CD14-positive monocyte (primary cell): ENCODE results near the gene BCL2L2. TPM values are rescaled to one million over a fixed set of nuclear protein-coding genes. Genes with fewer than 3 reads are reported as not detected.

Experiments used
- DNase-seq, 3 donors: peaks; one replicate each; pipeline ENCODE4 v3.0.0-alpha.2; 2011 to 2022
- H2AFZ ChIP-seq: 2 replicates; pipeline ENCODE4 v1.6.0; 2012; ENCODE audit warnings: mild to moderate bottlenecking, low read depth, low read length, inconsistent platforms; ENCODE audit not compliant: insufficient read depth, poor library complexity, severe bottlenecking
- H3K27ac ChIP-seq, 2 donors: 1 replicate in 1 of 2; 2 replicates in 1 of 2; pipeline ENCODE4 v1.5.1; 2012 to 2013; ENCODE audit warnings: low read length in 2 of 2, control low read depth in 1 of 2, inconsistent platforms in 1 of 2, low read depth in 1 of 2, mild to moderate bottlenecking in 1 of 2
- H3K27me3 ChIP-seq, 2 donors: one replicate each; pipeline versions ENCODE4 v1.6.0 to v1.6.1; 2011 to 2013; ENCODE audit warnings: low read length in 2 of 2; ENCODE audit not compliant: control insufficient read depth in 2 of 2, insufficient read depth in 2 of 2
- H3K36me3 ChIP-seq, 2 donors: replicated peaks in 1 of 2; 1 replicate in 1 of 2; 2 replicates in 1 of 2; pipeline versions ENCODE4 v1.5.1 to v1.6.1; 2012 to 2013; ENCODE audit warnings: low read length in 2 of 2, control low read depth in 1 of 2, inconsistent platforms in 1 of 2, mild to moderate bottlenecking in 1 of 2; ENCODE audit not compliant: insufficient read depth in 2 of 2, control insufficient read depth in 1 of 2
- H3K4me1 ChIP-seq, 2 donors: 1 replicate in 1 of 2; 2 replicates in 1 of 2; pipeline versions ENCODE4 v1.5.1 to v1.6.1; 2012 to 2013; ENCODE audit warnings: low read length in 2 of 2, control low read depth in 1 of 2, inconsistent platforms in 1 of 2, mild to moderate bottlenecking in 1 of 2, moderate library complexity in 1 of 2; ENCODE audit not compliant: insufficient read depth in 2 of 2, control insufficient read depth in 1 of 2
- H3K4me2 ChIP-seq: replicated peaks from 2 replicates; pipeline ENCODE3; 2012; ENCODE audit warnings: low read length, moderate library complexity, mild to moderate bottlenecking; ENCODE audit not compliant: poor library complexity, severe bottlenecking; ENCODE audit errors: extremely low read depth
- H3K4me3 ChIP-seq, 3 experiments: fragments of 200-600 bp in 1 of 3; sonication (generic) in 1 of 3; replicated peaks in 1 of 3; 1 replicate in 2 of 3; 2 replicates in 1 of 3; pipeline ENCODE4 v1.5.1; 2011 to 2013; ENCODE audit warnings: low read length in 3 of 3, mild to moderate bottlenecking in 3 of 3, control low read depth in 2 of 3, low read depth in 2 of 3, inconsistent platforms in 1 of 3, moderate library complexity in 1 of 3
- H3K79me2 ChIP-seq: 2 replicates; pipeline ENCODE4 v1.6.0; 2012; ENCODE audit warnings: mild to moderate bottlenecking, control low read depth, inconsistent platforms, low read length, moderate library complexity; ENCODE audit not compliant: insufficient read depth
- H3K9ac ChIP-seq: 2 replicates; pipeline ENCODE4 v1.6.0; 2017; ENCODE audit warnings: low read length, mild to moderate bottlenecking; ENCODE audit not compliant: insufficient read depth, poor library complexity, severe bottlenecking
- H3K9me3 ChIP-seq, 2 donors: replicated peaks in 1 of 2; 1 replicate in 1 of 2; 2 replicates in 1 of 2; pipeline versions ENCODE4 v1.5.1 to v1.6.1; 2012 to 2013; ENCODE audit warnings: low read length in 2 of 2, control low read depth in 1 of 2; ENCODE audit not compliant: control insufficient read depth in 1 of 2, insufficient read depth in 1 of 2
- H4K20me1 ChIP-seq: 2 replicates; pipeline ENCODE4 v1.6.0; 2012; ENCODE audit warnings: mild to moderate bottlenecking, low read length, control low read depth, moderate library complexity; ENCODE audit not compliant: insufficient read depth
- H3K27ac Mint-ChIP-seq, 7 donors: one replicate each; pipeline ENCODE4 v1.8.0; 2020; ENCODE audit warnings: mild to moderate bottlenecking in 7 of 7, mixed read lengths in 7 of 7, moderate library complexity in 6 of 7, inconsistent platforms in 2 of 7
- H3K27me3 Mint-ChIP-seq, 3 donors: one replicate each; pipeline ENCODE4 v1.8.0; 2021 to 2022; ENCODE audit warnings: low read depth in 3 of 3, mild to moderate bottlenecking in 3 of 3, mixed read lengths in 3 of 3, moderate library complexity in 3 of 3, inconsistent platforms in 1 of 3
- H3K36me3 Mint-ChIP-seq, 2 donors: one replicate each; pipeline ENCODE4 v1.8.0; 2020; ENCODE audit warnings: mixed read lengths in 2 of 2, inconsistent platforms in 1 of 2, mild to moderate bottlenecking in 1 of 2
- H3K4me1 Mint-ChIP-seq: one replicate; pipeline ENCODE4 v1.8.0; 2020; ENCODE audit warnings: mild to moderate bottlenecking, mixed read lengths
- H3K4me3 Mint-ChIP-seq, 2 donors: one replicate each; pipeline ENCODE4 v1.8.0; 2020; ENCODE audit warnings: mild to moderate bottlenecking in 2 of 2, mixed read lengths in 2 of 2, moderate library complexity in 1 of 2
- H3K9me3 Mint-ChIP-seq, 7 donors: one replicate each; pipeline ENCODE4 v1.8.0; 2020 to 2022; ENCODE audit warnings: mixed read lengths in 7 of 7, mild to moderate bottlenecking in 6 of 7, moderate library complexity in 6 of 7, inconsistent platforms in 2 of 7
- CTCF ChIP-seq: fragments of 200-600 bp; IDR thresholded peaks from one replicate; pipeline ENCODE4 v1.8.0; 2022; ENCODE audit warnings: antibody characterized with exemption, mild to moderate bottlenecking
- WGBS: methylation state at CpG from one replicate; pipeline ENCODE4 v1.1.5; 2013; ENCODE audit warnings: missing lambda C conversion rate; ENCODE audit not compliant: insufficient coverage; 5-methylcytosine and 5-hydroxymethylcytosine counted together
- intact Hi-C, 2 donors: fragments of 100-400 bp; cut with micrococcal nuclease; formaldehyde crosslinking; loops; one replicate each; pipeline versions ENCODE4 v1.15.0 to v1.15.1; 2023
- polyA plus RNA-seq, 3 donors: library from polyadenylated mRNA; depleted of rRNA in 1 of 3; unstranded in 2 of 3; stranded (reverse) in 1 of 3; fragments of 300-500 nt in 2 of 3; fragments of >200 nt in 1 of 3; fragmentation: Illumina TruSeq in 2 of 3; gene quantifications; 1 replicate in 2 of 3; 2 replicates in 1 of 3; pipeline ENCODE4 v1.2.3, GENCODE V29; 2012 to 2021

The BCL2L2 gene
- polyA plus RNA-seq, 3 donors, result 0.90 to 23.7 (median 1.4) TPM

- no peak for DNase-seq
- no peak for TF ChIP-seq CTCF
- H2AFZ ChIP-seq, result no peak overlapping the region
- peaks cover 2 to 12% (median 6%) of the 10 kb centered on the region in 7 donors for H3K9me3 Mint-ChIP-seq
- H3K4me3 Mint-ChIP-seq, result no peak overlapping the region
- no peaks in the 10 kb centered on the region for H4K20me1 ChIP-seq
- no peak overlapping the region for H3K27ac Mint-ChIP-seq
- H3K27me3 Mint-ChIP-seq, result peaks cover 26 to 37% (median 30%) of the 10 kb centered on the region in 3 donors
- intact Hi-C loops, result no loop called here
- H3K4me3 ChIP-seq, result no peak overlapping the region
- H3K4me1 ChIP-seq, result peaks cover 4 to 11% of the 10 kb centered on the region in 2 donors
- H3K4me2 ChIP-seq, result no peak overlapping the region
- H3K4me1 Mint-ChIP-seq, result peaks cover 5% of the 10 kb centered on the region
- H3K27me3 ChIP-seq, result peaks cover 24 to 26% of the 10 kb centered on the region in 2 donors
- no peaks in the 10 kb centered on the region for H3K36me3 ChIP-seq
- H3K9me3 ChIP-seq, result peaks cover 0 to 16% of the 10 kb centered on the region in 2 donors
- H3K27ac ChIP-seq, result no peak overlapping the region
- H3K79me2 ChIP-seq, result no peaks in the 10 kb centered on the region
- no peak overlapping the region for H3K9ac ChIP-seq
- peaks cover 0 to 6% of the 10 kb centered on the region in 2 donors for H3K36me3 Mint-ChIP-seq
- WGBS, result 100% methylated on average over 4 of the region's 19 CpGs
Measured at GRCh38 chr14:23347406-23348296, 41.0 kb downstream of the BCL2L2 start.

GRCh38 chr14:23348297-23348655 is 41.6 kb downstream of the BCL2L2 start:
- peaks cover 2 to 14% (median 6%) of the 10 kb centered on the region in 7 donors for H3K9me3 Mint-ChIP-seq
- H3K36me3 ChIP-seq, result no peaks in the 10 kb centered on the region
- H3K4me3 Mint-ChIP-seq, result no peak overlapping the region
- H2AFZ ChIP-seq, result no peak overlapping the region
- H4K20me1 ChIP-seq, result no peaks in the 10 kb centered on the region
- no peaks in the 10 kb centered on the region for H3K79me2 ChIP-seq
- peaks cover 0 to 9% of the 10 kb centered on the region in 2 donors for H3K36me3 Mint-ChIP-seq
- no peak overlapping the region for H3K27ac ChIP-seq
- H3K4me3 ChIP-seq, result no peak overlapping the region
- peaks cover 33 to 41% (median 36%) of the 10 kb centered on the region in 3 donors for H3K27me3 Mint-ChIP-seq
- no peak for DNase-seq
- peaks cover 4 to 12% of the 10 kb centered on the region in 2 donors for H3K4me1 ChIP-seq
- WGBS, result 77% methylated on average over 2 of the region's 6 CpGs
- no peak for TF ChIP-seq CTCF
- H3K27me3 ChIP-seq, result peaks cover 30 to 32% of the 10 kb centered on the region in 2 donors
- no peak overlapping the region for H3K9ac ChIP-seq
- H3K27ac Mint-ChIP-seq, result no peak overlapping the region
- no peak overlapping the region for H3K4me2 ChIP-seq
- peaks cover 0 to 21% of the 10 kb centered on the region in 2 donors for H3K9me3 ChIP-seq
- intact Hi-C loops, result no loop called here
- peaks cover 9% of the 10 kb centered on the region for H3K4me1 Mint-ChIP-seq
